DOHH2 (cell line): Measurements from ENCODE around the gene DACH1.

ENCODE experiments used
- H3F3A ChIP-seq: fragments of 200-600 bp; sonication (generic), shearing (Covaris generic); 2 replicates; pipeline ENCODE4 v1.6.0; 2016; ENCODE audit warnings: antibody characterized with exemption, mild to moderate bottlenecking; ENCODE audit not compliant: control insufficient read depth, insufficient read depth
- H3K27ac ChIP-seq: fragments of 200-600 bp; sonication (generic); 2 replicates; pipeline ENCODE4 v1.5.1; 2014; ENCODE audit warnings: low read depth, mild to moderate bottlenecking, low read length, moderate library complexity
- H3K27me3 ChIP-seq: fragments of 200-600 bp; sonication (generic); 2 replicates; pipeline ENCODE4 v1.6.1; 2014; ENCODE audit warnings: mild to moderate bottlenecking, low read length, mixed read lengths; ENCODE audit not compliant: control insufficient read depth
- H3K36me3 ChIP-seq: fragments of 200-600 bp; sonication (generic); 2 replicates; pipeline ENCODE4 v1.6.1; 2014; ENCODE audit warnings: mild to moderate bottlenecking, low read length, moderate library complexity, mixed read lengths; ENCODE audit not compliant: control insufficient read depth
- H3K4me1 ChIP-seq: fragments of 200-600 bp; sonication (generic); 2 replicates; pipeline ENCODE4 v1.6.1; 2014; ENCODE audit warnings: mild to moderate bottlenecking, low read length, mixed read lengths; ENCODE audit not compliant: control insufficient read depth
- H3K4me2 ChIP-seq: fragments of 200-600 bp; sonication (generic); 2 replicates; pipeline ENCODE4 v1.6.0; 2014; ENCODE audit warnings: mild to moderate bottlenecking, low read length, moderate library complexity
- H3K4me3 ChIP-seq: fragments of 200-600 bp; sonication (generic); 2 replicates; pipeline ENCODE4 v1.5.1; 2014; ENCODE audit warnings: mild to moderate bottlenecking, low read length, mixed read lengths
- H3K79me2 ChIP-seq: fragments of 200-600 bp; sonication (generic); 2 replicates; pipeline ENCODE4 v1.6.1; 2014; ENCODE audit warnings: mild to moderate bottlenecking, low read length, mixed read lengths; ENCODE audit not compliant: control insufficient read depth
- H3K9me2 ChIP-seq: fragments of 200-600 bp; sonication (generic); replicated peaks from 2 replicates; pipeline ENCODE4 v1.6.1; 2014; ENCODE audit warnings: mild to moderate bottlenecking, low read length, mixed read lengths; ENCODE audit not compliant: control insufficient read depth
- H3K9me3 ChIP-seq: fragments of 200-600 bp; sonication (generic); 2 replicates; pipeline ENCODE4 v1.6.1; 2014; ENCODE audit warnings: antibody characterized with exemption, low read length, mixed read lengths; ENCODE audit not compliant: control insufficient read depth, insufficient read depth
- H4K20me1 ChIP-seq: fragments of 200-600 bp; sonication (generic); 2 replicates; pipeline ENCODE4 v1.6.0; 2014; ENCODE audit warnings: low read depth, mild to moderate bottlenecking, antibody characterized with exemption, low read length, moderate library complexity; ENCODE audit not compliant: control insufficient read depth, insufficient read depth
- CTCF ChIP-seq: fragments of 200-600 bp; sonication (generic); IDR thresholded peaks from one replicate; pipeline ENCODE4 v1.5.1; 2014; ENCODE audit warnings: antibody characterized with exemption, mild to moderate bottlenecking, low read depth, low read length; ENCODE audit not compliant: poor library complexity, severe bottlenecking
- EZH2phosphoT487 ChIP-seq: fragments of 200-600 bp; sonication (generic); IDR thresholded peaks from 2 replicates; pipeline ENCODE4 v1.6.1; 2017; ENCODE audit warnings: borderline replicate concordance, mild to moderate bottlenecking, antibody characterized with exemption, low read length, moderate library complexity, mixed read lengths

The DACH1 gene

GRCh38 chr13:71645467-71645866 is 221.5 kb downstream of the DACH1 start:
- no peaks in the 10 kb centered on the region for H3K9me2 ChIP-seq
- no peak overlapping the region for H3K27ac ChIP-seq
- TF ChIP-seq CTCF (no peak), EZH2phosphoT487 (no peak)
- no peak overlapping the region for H3K4me3 ChIP-seq
- no peaks in the 10 kb centered on the region for H3K36me3 ChIP-seq
- no peaks in the 10 kb centered on the region for H3K4me1 ChIP-seq
- no peak overlapping the region for H3K4me2 ChIP-seq
- no peaks in the 10 kb centered on the region for H3F3A ChIP-seq
- H3K27me3 ChIP-seq, result no peaks in the 10 kb centered on the region
- no peaks in the 10 kb centered on the region for H3K79me2 ChIP-seq
- H3K9me3 ChIP-seq, result no peaks in the 10 kb centered on the region
- no peaks in the 10 kb centered on the region for H4K20me1 ChIP-seq

- Histone ChIP-seq H3K27ac (no peak overlapping the region), H3K27me3 (no peaks in the 10 kb centered on the region), H3K9me3 (no peaks in the 10 kb centered on the region), H3K4me2 (no peak overlapping the region), H4K20me1 (no peaks in the 10 kb centered on the region), H3K4me1 (no peaks in the 10 kb centered on the region), H3K4me3 (no peak overlapping the region), H3K36me3 (no peaks in the 10 kb centered on the region), H3F3A (no peaks in the 10 kb centered on the region), H3K9me2 (no peaks in the 10 kb centered on the region), H3K79me2 (no peaks in the 10 kb centered on the region)
- no peak for TF ChIP-seq CTCF
- TF ChIP-seq EZH2phosphoT487, result no peak
These were observed 222.4 kb downstream of the DACH1 start for GRCh38 chr13:71644579-71644978.

GRCh38 chr13:71643448-71643860 is 223.6 kb downstream of the DACH1 start:
- Histone ChIP-seq H3F3A (no peaks in the 10 kb centered on the region), H3K27me3 (no peaks in the 10 kb centered on the region), H3K9me3 (no peaks in the 10 kb centered on the region), H3K4me2 (no peak overlapping the region), H4K20me1 (no peaks in the 10 kb centered on the region), H3K4me3 (no peak overlapping the region), H3K27ac (no peak overlapping the region), H3K9me2 (no peaks in the 10 kb centered on the region), H3K36me3 (no peaks in the 10 kb centered on the region), H3K79me2 (no peaks in the 10 kb centered on the region), H3K4me1 (no peaks in the 10 kb centered on the region)
- TF ChIP-seq EZH2phosphoT487 (no peak), CTCF (no peak)

GRCh38 chr13:71638751-71639150 is 228.3 kb downstream of the DACH1 start:
- TF ChIP-seq CTCF (no peak), EZH2phosphoT487 (no peak)
- no peaks in the 10 kb centered on the region for H3K79me2 ChIP-seq
- H3K9me3 ChIP-seq, result no peaks in the 10 kb centered on the region
- H3K27me3 ChIP-seq, result no peaks in the 10 kb centered on the region
- H3K27ac ChIP-seq, result no peak overlapping the region
- H3K4me1 ChIP-seq, result no peaks in the 10 kb centered on the region
- H3K36me3 ChIP-seq, result no peaks in the 10 kb centered on the region
- no peak overlapping the region for H3K4me2 ChIP-seq
- H3F3A ChIP-seq, result no peaks in the 10 kb centered on the region
- no peaks in the 10 kb centered on the region for H3K9me2 ChIP-seq
- no peaks in the 10 kb centered on the region for H4K20me1 ChIP-seq
- no peak overlapping the region for H3K4me3 ChIP-seq
